GM18498 (cell line): ENCODE measurements around the gene PKDCC.

Experiments used
- ATAC-seq: cut with Tn5 transposase; IDR thresholded peaks from one replicate; pipeline ENCODE4 v1.9.1; 2021; ENCODE audit warnings: mild to moderate bottlenecking, moderate library complexity; ENCODE audit not compliant: unreplicated experiment

The PKDCC gene

DNA sequence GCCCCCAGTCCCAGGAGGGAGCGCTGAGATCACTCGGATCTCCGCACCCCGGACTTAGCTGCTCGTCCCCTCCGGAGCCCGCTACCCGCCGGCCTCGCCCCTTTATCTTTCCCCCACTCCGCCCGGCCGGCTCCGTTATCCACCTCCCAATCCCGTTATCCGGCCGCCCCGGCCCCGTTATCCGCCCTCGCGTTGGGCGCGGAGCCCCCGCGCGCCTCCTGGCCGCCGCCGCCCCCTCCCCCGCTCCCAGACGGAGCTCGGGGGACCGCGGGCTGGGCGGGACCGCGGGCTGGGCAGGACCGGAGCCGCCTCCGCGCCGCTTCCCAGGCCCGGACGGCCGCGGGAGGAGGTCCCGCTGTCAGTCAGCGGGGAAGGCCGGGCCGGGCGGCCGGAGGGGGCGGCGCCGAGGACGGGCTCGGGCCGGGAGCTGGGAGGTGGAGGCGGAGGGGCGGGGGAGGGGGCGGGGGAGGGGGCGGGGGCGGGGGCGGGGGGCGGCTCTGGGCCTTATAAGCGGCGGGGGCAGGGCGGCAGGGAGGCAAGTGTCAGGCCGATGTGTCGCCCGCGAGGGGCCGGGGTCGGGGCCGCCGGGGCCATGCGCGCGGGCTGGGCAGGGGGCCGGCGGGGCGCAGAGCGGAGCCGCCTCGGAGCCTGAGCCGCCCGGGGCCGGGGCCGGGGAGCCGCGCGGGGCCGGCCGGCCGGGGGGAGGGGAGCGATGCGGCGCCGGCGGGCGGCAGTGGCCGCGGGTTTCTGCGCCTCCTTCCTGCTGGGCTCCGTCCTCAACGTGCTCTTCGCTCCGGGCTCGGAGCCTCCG lies at the start of gene PKDCC:
Gene PKDCC, plus strand, starts transcription at position 534 of the 811 bp plus-strand sequence. Its CDS starts 179 bp downstream, at position 713.
- ATAC-seq, result peak; percentile 72

DNA sequence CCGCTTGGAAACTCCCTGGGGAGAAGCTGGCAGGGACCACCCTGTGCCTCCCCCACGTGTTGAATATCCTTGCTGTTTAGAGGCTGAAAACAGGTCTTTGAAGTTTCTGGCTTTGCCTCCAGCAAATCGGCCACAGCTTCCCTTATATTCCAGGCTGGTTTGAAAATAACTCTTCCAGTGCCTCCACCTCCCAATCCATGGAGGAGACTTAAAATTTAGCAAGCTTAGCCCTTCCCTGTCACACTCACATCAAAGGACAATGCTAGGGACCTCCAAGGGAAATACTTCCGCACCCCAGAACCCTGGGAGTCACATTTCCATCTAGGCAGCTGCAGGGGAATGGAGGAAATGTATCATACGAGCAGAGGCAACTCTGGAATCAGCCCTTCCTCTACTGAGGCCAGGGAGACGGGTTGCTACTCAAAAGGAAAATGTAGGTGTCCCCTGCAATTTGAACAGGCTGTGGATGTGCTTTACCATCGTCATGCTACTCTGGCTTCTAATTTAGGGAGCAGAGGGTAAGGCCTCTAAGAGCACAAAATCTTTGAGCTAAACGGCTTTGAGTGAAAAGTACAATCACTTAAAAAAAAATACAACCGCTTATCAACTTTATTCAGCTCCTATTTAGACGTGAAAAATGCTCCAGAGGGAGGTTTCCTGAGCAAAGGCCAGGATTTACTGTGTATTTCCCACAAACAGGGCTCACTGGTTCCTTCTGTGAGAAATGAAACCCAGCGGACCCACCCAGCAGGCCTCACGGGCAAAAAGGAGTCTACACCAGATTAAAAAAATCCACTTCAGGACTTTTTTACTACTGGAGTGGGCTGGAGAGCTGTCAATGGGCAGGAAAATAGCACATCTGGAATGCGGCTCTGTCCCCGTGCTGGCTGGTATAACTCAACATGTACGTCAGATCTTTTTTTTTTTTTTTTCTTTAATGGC lies 49.4 kb upstream of the PKDCC start:
- ATAC-seq, result no peak

GRCh38 chr2:41999128-41999480 lies 48.7 kb upstream of the PKDCC start:
- ATAC-seq, result no peak

GRCh38 chr2:41999592-42000281 lies 48.1 kb upstream of the PKDCC start:
- no peak for ATAC-seq

GRCh38 chr2:42001711-42002201 lies 46.1 kb upstream of the PKDCC start:
- ATAC-seq, result no peak

GRCh38 chr2:42007551-42007950 lies 40.3 kb upstream of the PKDCC start:
- no peak for ATAC-seq

- ATAC-seq, result no peak
These were observed 39.4 kb upstream of the PKDCC start for GRCh38 chr2:42008241-42008921.

DNA sequence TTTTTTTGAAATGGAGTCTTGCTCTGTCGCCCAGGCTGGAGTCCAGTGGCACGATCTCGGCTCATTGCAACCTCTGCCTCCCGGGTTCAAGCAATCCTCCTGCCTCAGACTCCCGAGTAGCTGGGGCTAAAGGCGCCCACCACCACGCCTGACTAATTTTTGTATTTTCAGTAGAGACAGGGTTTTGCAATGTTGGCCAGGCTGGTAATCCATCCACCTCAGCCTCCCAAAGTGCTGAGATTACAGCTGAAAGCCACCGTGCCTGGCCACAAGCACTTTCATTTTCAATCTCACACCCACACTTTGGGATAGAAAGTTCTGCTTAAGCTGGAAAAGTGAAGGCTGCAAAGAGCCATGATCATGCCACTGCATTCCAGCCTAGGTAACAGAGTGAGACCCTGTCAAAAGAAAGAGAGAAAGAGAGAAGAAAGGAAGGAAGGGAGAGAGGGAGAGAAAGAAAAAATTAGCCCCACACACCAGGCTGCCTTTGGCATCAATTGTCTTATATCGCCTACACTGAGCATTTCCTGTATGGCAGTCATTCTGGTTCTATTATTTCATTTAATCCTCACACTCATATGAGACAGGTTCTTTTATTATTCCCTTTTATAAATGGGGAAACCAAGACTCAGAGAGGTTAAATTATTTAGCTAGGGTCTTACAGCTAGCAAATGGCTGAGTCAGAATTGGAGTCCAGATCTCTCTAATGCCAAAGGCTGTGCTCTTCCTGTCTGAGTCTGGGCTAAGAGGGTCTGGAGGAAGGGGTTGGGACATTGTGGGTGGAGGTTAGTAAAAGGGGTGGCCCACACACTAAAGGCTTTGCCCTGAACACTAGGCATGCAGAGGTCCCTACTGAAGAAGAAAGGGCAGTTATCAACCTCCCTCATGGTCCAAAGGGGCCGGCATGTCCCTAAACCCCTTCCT lies 37.9 kb upstream of the PKDCC start:
- no peak for ATAC-seq

- no peak for ATAC-seq
These were observed 37.0 kb upstream of the PKDCC start for GRCh38 chr2:42010743-42011298.

DNA sequence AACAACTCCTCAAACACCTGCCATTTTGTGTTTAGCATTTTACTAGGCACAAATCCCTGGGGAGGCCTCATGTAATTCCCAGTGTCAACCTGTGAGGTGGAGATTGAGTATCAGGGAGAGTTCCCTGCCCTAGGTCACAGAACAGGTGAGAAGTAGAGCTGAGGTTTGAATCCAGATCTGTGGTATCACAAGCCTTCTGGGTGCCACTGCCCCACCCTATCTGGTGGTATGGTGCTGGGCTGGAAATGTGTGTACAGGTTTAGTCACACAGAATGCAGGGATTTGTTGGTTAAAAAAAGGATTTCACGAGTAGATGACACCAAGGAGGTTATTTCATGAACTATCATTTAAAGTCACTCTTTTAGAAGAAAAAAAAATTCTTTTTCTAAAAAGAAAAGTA lies 35.7 kb upstream of the PKDCC start:
- no peak for ATAC-seq

GRCh38 chr2:42012651-42013050 lies 35.2 kb upstream of the PKDCC start:
- no peak for ATAC-seq

- no peak for ATAC-seq
These were observed 34.4 kb upstream of the PKDCC start for GRCh38 chr2:42013409-42013808.

DNA sequence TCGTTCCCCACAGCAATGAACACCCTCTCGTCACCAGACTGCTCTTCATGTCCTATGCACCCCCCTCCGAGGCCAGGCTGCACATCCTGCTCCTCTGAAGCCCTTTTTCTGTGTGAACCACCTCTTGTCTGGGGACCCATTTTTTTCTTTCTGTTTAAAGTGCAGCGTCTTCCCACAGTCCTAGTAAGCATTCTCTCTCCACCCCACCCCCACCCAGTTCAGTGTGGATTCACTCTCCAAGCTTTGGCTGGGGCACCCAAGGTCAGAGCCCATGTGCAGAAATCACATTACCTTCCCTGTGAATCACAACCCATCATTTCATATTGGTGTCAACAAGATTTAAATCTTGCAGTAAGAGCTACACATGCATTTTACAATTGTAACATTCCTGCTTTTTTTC lies 26.4 kb upstream of the PKDCC start:
- ATAC-seq, result no peak

DNA sequence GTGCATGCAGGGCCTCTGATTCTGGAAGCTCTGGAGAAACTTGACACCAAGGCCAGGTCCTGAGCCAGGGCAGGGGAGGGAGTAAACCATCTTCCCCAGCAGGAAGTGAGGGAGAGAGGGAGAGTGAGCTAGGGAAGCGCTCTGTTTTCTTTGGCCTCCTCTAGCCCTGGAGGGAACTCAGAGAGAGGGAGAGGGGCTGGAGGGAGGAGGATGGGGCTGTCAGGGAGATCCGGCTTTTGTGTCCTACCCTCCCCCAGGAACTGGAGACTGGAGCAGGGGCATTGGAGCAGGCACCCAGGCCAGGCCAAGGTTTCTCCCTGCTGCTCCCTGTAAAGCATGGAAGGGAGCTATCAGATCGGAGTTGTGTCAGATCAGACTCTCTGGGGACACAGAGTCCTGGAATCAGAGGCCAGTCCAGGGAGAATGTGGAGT lies 22.7 kb upstream of the PKDCC start:
- no peak for ATAC-seq

- ATAC-seq, result no peak
These were observed 21.5 kb upstream of the PKDCC start for GRCh38 chr2:42026272-42026671.

- ATAC-seq, result peak; percentile 74
These were observed 19.2 kb upstream of the PKDCC start for GRCh38 chr2:42028571-42029148.

GRCh38 chr2:42029171-42029570 lies 18.6 kb upstream of the PKDCC start:
- ATAC-seq, result peak; percentile 27

DNA sequence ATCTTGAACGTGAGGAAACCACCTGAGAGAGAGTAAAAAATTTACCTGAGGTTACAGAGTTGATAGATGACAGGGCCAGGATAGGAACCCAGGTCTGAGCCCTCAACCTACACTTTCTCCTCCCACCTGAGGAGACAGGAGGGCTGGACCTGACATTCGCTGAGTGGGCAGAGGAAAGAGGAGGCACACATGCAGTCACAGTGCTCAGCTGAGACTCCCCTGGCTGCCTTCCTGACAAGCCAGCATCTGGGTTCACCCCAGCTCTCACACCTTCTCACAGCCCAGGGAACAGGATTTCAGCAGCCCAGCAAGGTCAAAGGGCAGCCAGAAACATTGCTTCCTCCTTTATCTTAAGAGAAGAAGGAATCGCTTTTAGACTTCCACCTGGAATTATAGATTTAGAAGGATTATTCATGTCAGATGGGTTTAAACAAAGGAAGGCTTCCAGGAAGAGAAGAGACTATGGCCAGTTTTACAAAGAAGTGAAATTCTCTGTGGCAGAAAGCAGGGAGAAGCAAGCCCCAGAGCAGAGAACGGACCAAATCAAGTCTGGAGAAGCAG lies 18.1 kb upstream of the PKDCC start:
- no peak for ATAC-seq
